GM12892 (cell line): Measurements from ENCODE around the gene RBMS1.
"Not testable (repeated sequence)": the region's sequence is repeated elsewhere in the genome, so short reads cannot be mapped to it uniquely, and the experiment has no call there.

Experiments
- POLR2A ChIP-seq: IDR thresholded peaks from 2 replicates; pipeline ENCODE4 v1.6.1; 2011; ENCODE audit warnings: low read depth, low read length, control low read depth
- POLR2AphosphoS5 ChIP-seq: IDR thresholded peaks from 2 replicates; pipeline ENCODE4 v1.6.1; 2011; ENCODE audit warnings: low read depth, low read length, control low read depth

DNA sequence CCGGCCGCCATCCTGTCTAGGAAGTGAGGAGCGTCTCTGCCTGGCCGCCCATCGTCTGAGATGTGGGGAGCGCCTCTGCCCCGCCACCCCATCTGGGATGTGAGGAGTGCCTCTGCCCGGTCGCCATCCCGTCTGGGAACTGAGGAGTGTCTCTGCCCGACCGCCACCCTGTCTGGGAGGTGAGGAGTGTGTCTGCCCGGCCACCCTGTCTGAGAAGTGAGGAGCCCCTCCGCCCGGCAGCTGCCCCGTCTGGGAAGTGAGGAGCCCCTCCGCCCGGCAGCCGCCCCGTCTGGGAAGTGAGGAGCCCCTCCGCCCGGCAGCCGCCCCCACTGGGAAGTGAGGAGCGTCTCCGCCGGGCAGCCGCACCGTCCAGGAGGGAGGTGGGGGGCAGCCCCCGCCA, 44.8 kb downstream of the RBMS1 start:
- TF ChIP-seq POLR2AphosphoS5, POLR2A: not testable (repeated sequence)
